Epithelial cell of proximal tubule (primary cell): ENCODE measurements around the gene MST1R. TPM values are rescaled to one million over a fixed set of nuclear protein-coding genes. Genes with fewer than 3 reads are reported as not detected.

Experiments
- DNase-seq: peaks from one replicate; pipeline ENCODE4 v3.0.0-alpha.2; 2011; ENCODE audit warnings: low read depth
- H3K4me3 ChIP-seq: 2 replicates; pipeline ENCODE4 v1.5.1; 2011; ENCODE audit warnings: low read depth, mild to moderate bottlenecking, low read length
- CTCF ChIP-seq: conservative IDR thresholded peaks from 2 replicates; pipeline ENCODE4 v1.5.1; 2012; ENCODE audit warnings: low read depth, mild to moderate bottlenecking, low read length
- total RNA-seq: library from RNA; depleted of rRNA; stranded (reverse); fragments of >200 nt; gene quantifications from 2 replicates; pipeline ENCODE4 v1.2.3, GENCODE V29; 2015

Gene MST1R
- total RNA-seq, 1 donor from 2014 or later = 5.3 TPM

DNA sequence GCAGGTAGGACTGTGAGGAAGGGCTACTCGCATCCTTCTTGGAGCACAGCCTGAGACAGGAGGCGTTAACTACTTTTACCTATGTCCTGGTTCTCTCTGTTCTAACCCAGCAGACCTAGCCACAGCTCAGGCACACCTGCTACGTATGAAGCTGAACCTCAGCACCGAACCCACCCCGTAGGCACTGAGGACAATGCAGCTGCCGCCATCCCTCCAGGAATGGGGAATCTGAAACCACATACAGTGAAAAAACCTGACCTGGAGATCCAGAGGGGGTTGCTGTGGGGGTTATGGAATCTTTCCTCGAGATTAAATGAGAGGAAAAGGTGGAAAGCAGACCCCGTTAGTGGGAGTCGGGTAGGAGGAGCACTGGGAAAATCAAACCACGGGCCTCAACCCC, 14.4 kb downstream of the MST1R start:
- no peak overlapping the region for H3K4me3 ChIP-seq
- no peak for TF ChIP-seq CTCF
- no peak for DNase-seq

DNA sequence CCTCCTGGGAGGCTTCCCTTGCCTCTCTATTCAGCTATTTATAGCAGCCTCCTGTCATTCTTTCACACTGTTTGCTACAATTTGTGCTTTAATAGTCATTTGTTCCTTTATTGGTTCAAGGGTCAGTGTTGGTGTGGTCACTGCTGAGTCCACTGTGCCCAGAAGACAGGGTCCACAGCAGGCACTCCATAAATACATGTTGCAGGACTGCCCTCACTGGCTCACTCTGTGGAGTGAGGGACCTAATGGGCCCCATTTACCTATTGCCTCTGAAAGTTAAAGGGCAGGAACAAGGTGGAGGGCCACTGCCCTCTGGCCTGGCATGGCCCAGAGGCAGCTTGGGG, 16.8 kb downstream of the MST1R start:
- no peak overlapping the region for H3K4me3 ChIP-seq
- no peak for TF ChIP-seq CTCF
- no peak for DNase-seq

- DNase-seq = no peak
- H3K4me3 ChIP-seq = no peak overlapping the region
- TF ChIP-seq CTCF = no peak
Observed at GRCh38 chr3:49883998-49884397, 19.7 kb downstream of the MST1R start.

DNA sequence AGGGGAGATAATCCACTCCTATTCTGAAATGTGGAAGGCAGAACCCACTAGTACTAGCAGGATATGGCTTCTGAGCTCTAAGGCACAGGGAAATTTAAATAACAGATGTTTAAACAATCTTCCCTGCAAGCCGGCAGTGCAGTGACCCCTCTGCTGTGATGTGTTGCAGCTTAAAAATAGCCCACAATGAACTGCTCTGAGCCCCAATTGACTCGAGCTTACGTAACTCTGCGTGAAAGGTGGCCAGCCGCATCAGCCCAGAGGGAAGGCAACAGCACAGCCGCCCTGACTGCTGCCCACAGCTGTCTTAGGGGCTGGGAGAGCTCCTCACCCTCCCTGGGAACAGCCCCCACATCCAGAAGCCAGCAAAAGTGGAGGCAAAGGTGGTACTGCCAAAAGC, 21.5 kb downstream of the MST1R start:
- H3K4me3 ChIP-seq = no peak overlapping the region
- TF ChIP-seq CTCF = no peak
- no peak for DNase-seq

DNA sequence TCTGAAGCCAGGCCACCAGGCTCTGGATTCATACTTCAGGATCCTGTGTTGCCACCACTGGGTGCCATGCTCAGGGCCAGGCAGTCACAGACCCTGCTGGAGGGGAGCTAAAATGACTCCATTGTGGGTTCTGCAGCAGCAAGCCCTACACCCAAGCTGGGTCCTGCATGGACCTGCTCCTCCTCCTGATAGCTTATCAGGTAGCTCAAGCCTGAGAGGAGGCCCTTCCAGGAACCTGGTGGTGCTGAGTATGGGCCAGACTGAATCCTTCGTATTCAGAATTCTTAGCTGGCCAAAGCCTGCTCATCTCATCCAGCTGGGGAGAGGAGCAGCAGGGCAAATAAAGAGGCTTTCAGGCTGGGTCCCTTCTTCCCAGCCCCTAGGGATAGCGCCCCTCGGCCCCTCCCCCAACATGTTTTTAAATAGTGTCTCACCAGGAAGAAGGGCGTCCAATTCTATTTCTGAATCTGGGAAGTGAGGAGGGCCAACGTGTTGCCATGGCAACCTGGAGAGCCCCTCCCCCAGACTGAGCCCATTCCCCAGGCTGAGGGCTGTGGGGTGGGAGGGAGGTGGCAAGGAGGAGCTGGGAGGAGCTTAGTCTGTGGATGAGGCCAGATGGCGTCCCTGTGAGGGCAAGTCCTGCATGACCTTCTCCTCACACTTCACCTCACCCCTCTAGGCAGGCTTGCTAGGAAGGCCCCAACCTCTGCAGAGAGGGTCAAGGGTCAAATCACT, 22.9 kb downstream of the MST1R start:
- TF ChIP-seq CTCF = no peak

DNA sequence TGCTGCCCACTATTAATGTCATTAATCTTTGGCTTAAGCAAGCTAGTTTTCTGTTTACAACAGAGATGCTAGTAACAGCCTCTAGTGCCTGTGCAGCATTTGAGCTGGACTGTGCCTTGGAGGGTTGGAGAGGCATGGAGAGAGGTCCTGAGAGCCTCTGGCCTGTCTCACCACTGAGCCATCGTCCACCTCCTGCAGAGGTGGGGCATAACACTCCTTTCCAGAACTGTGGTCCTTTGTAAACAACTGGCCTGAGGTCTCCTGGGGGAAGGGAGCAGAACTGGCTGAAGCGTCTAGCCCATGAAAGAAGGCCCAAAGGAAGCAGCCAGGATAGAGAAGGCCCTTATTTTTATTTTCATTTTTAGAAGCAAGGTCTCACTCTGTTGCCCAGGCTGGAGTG, 24.0 kb downstream of the MST1R start:
- no peak for TF ChIP-seq CTCF
- H3K4me3 ChIP-seq = no peak overlapping the region

More for the DNA sequence above, 22.9 kb downstream of the MST1R start:
- no peak overlapping the region for H3K4me3 ChIP-seq
- no peak for DNase-seq

DNA sequence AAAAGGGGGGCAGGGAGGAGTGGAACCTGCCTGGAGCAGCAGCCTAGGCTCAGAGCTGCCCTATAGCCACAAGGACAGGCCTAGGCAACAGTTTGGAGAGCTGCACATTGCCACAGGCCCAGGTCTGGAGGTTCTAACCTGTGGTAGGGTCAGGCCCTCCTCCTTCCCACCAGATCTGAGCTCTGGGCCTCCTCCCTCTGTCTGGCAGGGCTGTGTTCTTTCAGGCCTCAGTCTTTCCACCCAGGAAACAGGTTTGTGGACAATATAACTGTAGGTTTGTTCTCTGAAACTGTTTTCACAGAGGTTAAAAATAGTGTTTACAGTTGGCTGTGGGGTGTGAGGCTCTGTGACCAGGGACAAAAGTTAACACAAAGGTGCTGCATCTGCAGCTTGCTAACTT, 25.0 kb downstream of the MST1R start:
- no peak for DNase-seq
- TF ChIP-seq CTCF = no peak
- no peak overlapping the region for H3K4me3 ChIP-seq

More for the DNA sequence above, 24.0 kb downstream of the MST1R start:
- no peak for DNase-seq
